Measurements from ENCODE around the gene SPTA1.
"Not testable (repeated sequence)": the region's sequence is repeated elsewhere in the genome, so short reads cannot be mapped to it uniquely, and the experiment has no call there.

Gene SPTA1

DNA sequence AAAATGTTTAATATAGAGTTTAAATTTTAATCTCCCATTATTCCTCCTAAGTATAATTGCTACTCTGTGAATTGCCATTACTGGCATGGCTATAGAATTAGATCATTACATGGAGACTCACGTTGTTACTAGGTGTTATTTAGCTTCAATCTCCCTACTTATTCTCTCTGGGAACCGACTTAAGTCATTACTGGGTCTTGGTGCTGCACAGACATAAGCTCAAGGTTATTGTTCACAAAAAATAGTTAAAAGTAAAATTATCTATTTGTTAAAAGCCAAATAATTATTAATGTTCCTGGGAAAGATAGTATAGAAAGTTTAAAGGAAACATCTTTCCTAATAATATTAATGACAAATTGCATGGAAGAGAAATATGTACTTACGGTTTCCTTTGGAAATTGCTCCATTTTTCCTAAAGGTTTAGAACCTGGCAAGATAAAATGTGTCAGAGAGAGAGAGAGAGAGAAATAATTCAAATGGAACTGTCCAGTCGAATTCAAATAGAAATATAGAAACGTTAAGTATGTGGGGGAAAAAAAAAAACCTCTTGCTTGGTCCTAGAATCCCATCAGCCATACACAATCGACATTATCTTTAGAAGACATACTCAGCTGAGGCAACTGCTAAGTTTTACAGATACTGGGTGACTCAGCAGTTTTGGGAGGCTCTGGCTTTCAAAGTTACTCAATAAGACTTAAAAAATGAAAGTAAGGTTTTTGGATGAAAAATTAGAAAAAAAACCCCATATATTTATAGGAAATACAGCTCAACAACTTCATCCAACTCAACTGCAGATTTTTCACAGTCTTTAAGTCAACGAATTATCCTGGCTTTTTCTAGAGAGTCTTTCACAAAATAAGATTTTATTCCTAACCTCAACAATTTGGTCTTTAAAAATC is at the start of gene SPTA1:
TSS of gene SPTA1 (minus strand) at position 605 of the 899 bp plus-strand sequence. CDS start at position 407, 198 bp downstream.
- DNase-seq: no peak

DNA sequence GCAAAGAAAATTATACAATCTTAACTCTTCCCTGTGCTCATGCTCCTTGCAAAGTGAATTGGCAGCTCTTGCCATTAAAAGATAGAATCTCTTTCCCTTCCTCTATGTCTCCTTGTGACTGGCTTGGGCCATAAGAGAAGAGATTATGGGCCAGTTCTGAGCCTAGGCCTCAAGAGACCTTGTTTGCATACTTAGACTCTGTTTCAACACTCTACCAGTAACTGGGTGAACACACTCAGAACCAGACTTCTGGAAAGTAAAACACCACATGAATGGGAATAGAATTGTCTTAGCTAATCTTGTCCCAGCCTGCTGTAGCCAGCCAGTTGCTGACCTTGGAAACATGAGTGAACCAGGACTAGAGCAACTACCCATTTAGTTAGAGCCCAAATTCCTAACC is 49.3 kb upstream of the SPTA1 start:
- no peak for DNase-seq

DNA sequence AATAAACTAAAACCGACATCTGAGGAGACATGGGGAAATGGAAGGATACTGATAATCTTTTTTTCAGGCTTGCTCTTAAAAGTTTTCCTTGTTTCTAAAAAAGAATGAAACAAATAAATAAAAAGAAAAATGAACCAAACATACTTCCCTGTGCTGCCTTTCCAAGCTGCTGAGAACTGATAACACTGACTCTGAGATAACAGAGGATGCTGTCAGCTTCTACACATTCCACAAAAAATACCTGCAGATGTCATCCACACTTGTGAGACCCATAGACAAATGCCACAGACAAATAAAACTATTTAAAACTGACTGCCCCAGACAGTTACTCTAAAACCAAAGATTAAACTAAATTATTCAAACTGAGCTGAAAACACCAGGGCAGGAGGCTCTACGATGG is 46.0 kb upstream of the SPTA1 start:
- no peak for DNase-seq

DNA sequence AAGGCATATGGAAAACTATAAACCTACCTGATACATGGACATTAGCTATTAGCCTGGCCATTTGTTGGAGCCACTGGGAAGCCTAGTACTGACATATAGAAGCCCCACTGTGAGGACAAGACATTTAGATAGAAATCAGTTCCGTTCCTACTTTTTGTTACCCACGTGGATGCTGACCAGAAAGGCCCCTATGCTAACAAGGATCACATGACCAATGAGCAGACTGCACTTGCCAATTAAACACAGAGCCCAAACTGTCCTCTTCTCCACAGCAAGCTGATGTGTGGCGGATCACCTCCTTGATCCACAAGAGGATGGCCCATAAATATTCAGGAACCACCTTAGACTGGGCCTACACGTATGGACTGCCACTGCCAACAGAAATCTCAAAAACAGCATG is 45.2 kb upstream of the SPTA1 start:
- DNase-seq: no peak

DNA sequence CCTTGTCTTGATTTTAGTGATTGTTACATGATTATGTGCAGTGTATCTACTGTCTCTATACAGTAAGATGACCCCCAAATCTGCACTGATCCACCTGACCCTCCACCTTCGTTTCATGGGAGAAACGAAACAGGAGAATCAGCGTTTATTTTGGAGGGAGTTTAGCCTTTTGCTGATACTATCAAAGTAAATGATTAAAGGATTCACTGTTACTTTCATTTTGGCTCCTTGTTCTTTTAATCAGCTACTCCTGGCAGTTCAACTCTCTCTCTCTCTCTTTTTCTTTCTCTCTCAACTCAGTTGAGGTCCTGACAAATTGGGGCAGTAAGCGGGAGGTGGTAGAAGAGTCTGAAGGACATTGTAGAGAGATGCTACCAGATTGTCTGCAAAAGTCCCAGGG is 43.9 kb upstream of the SPTA1 start:
- DNase-seq: no peak

DNA sequence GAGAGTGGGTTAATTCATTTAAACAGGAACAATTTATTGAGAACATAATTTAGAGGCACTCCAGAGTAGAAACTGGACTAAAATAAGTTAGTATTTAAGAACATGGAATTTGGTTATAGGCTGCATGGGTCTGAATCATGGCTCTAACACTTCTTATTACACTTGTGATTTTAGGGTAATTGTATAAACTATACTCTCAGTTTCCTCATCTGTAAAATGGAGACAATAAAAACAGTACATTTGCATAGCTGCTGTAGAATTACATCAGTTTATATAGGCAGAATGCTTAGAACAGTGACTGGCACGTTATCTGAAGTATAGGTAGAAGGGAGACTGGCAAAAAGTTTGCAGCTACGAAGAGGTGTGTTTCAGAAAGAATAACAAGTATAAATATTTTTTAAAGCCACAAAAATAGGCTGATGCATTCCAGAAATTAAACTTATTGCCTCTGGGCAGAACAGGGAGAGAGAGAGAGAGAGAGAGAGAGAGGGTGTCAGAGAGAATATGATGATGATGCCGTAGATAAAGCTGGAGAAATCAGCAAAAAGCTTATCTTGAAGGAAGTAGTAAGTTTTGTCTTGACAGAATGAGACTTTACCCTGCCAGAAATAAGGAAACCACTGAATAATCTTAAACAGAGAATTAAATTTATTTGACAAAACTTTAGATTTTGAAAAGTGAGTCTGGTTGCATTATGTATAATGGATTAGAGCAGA is 42.2 kb upstream of the SPTA1 start:
- no peak for DNase-seq

DNA sequence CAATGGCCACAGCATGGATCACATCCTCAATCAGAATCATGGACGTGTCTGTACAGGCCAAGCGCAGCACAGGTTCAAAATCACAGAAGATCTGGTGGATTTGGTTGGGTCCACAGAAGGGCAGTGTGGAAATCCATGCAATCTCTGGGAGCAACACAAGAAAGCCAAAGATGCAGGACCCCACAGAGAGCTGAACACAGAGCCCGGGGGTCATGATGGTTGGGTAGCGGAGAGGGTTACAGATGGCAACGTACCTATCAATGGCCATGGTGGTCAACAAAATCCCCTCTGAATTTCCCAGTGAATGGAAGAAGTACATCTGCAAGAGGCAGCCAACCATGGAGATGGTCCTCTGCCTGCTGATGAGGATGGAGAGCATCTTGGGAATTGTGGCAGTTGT is 37.9 kb upstream of the SPTA1 start:
- no peak for DNase-seq

DNA sequence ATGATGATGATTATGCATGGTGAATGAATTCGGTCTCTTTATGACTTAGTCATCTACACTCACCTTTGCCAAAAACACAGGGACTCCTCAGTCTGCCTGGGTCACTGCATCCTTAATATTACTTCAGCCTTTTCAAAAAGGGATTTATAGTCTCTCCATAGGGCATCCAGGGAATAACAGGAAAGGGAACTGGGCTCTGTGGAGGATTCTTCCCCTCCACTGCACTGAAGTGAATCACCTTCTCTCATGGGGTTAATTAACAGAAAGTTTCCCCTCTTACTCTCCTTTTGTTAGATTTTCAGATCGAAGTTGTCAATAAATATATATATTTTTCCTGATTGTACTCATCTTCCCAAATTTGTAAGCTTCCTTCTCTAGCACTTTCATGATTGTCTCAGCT is 34.1 kb upstream of the SPTA1 start, which contains the start of gene OR6K3:
TSS of gene OR6K3 (minus strand) at position 101 of the 400 bp plus-strand sequence. CDS start 2,605 bp downstream, outside the sequence.
- DNase-seq: no peak

DNA sequence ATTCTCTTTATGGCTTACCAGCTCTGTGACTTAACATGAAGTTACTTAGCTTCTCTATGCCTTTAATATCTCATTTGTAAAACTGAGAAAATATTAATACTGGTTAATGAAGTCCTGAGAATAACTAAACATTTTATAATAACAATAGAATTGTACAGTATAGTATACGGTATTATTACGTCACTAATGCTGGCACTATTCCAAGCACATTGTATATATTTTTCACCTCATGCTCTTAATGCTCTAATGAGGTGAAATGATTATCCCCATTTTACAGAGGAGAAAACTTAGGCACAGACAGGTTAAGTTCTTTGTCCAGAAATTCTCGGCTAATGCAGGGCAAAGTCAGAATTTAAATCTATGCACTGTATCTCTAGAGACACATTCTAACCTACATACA is 33.1 kb upstream of the SPTA1 start:
- no peak for DNase-seq

DNA sequence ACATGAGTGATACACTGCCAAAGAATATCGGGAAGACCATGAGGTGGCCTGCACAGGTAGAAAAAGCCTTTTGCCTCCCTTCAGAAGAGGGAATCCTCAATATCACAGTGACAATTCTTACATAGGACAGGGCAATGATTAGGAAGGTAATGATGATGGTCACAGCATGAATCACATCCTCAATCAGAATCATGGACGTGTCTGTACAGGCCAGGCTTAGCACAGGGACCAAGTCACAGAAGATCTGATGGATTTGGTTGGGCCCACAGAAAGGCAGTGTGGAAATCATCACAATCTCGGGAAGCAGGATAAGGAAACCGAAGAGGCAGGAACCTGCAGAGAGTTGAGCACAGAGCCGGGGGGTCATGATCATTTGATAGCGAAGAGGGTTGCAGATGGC is 30.8 kb upstream of the SPTA1 start:
- no peak for DNase-seq

DNA sequence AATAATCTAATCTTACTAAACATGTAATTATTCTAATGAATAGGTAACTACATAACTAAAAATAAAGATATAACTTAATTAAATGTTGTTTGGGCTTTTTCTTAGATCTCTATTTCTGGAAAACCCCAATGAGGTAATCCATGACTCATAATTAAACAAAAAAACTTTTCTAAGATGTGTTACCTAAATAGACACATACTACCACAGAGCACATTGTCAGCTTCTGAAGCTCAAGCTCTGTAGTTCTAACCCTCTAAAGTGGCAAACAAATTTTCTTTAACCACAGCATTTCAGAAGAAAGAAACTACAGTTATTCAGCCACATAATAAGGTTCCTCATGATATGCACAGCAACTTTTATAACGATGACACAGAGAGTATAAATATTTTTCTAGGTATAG is 29.8 kb upstream of the SPTA1 start:
- no peak for DNase-seq

DNA sequence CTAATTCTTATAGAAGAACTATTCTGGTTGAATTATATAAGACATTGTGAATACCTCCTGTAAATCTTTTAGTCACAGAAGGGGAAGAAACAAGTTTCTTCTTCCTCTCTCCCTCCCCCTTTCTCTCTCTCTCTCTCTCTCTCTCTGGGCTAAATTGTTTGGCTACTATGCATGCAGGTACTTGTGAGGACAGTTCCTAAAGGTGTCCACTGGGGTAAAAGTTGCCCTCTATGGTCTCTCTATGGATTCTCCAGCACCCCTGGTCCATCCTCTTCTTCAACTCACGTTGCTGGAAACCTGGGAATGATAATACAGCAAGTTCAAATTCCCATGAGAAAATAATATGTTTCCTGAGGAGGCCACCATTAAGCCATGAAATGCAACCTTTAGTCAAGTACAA is 28.2 kb upstream of the SPTA1 start:
- no peak for DNase-seq

DNA sequence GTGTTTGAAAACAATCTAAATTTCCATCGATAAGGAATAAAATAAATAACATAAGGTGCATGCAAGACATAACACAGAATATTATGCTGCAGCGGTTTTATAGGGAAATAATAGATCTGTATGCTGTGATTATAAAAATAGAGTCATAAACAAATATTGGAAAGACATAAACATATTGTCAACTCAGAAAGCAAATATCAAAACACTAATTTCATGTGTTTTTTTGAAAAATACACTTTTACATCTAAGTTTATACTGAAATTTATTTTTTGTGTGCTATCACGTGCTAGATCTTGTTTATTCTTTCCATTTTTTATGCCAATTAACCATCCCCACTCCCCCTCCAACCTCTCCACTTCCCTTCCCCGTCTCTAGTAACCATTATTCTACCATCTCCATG is 24.6 kb upstream of the SPTA1 start:
- DNase-seq: no peak

DNA sequence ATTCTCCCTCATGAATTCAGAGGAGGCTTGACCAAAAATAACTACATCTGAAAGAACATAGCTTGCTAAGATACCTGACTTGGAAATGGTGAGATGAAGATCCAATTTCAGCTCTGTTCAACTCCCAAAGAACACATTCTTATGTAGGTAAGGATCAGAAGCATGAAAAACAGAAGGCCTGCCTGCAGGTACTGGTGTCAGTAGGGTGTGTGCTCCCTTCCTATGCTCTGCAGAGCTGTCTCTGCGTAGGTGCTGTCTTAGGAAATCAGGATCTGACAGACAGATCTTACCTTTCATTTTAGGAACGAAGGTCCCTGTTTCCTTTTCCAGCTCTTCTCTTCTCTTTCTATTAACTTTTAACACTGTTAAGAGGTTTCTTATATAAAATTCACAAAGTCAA is 19.6 kb upstream of the SPTA1 start:
- DNase-seq: no peak

DNA sequence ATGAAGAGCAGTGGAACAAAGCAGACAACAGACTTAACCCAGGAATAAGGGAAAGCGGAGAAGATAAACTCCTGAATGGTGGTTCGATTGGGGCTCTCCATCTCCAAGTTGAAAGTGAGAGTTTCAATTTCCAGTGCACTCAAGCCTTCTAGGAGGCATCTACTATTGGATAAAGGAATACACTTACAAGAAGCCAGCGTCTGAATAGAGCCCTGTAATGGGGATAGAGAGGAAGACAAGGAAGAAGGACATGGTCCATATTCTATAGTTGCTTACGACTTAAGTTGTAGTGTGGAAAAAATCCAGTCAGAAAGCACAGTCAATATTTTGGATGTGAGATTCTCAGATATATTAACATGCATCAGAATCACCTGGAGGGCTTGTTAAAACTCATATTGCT is 14.0 kb upstream of the SPTA1 start, which contains the start of gene OR6K2:
TSS of gene OR6K2 (minus strand) at position 101 of the 400 bp plus-strand sequence. CDS start at position 101, 0 bp downstream.
- no peak for DNase-seq

DNA sequence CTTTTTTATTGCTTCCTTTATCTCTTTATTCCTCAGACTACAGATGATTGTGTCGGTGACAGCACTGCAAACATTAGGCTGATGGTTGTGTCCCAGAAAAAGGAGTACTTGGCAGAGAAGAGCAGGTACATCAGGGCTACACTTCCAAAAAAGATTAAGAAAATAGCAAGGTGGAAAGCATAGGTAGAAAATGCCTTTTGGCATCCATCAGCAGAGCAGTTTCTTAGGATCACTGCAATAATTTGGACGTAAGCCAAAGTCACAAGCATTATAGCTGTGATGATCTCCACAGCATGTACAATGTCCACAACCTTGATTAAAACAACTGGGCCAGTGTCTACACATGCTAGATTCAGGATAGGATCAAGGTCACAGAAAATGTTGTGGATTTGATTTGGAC is 8.1 kb upstream of the SPTA1 start:
- no peak for DNase-seq

DNA sequence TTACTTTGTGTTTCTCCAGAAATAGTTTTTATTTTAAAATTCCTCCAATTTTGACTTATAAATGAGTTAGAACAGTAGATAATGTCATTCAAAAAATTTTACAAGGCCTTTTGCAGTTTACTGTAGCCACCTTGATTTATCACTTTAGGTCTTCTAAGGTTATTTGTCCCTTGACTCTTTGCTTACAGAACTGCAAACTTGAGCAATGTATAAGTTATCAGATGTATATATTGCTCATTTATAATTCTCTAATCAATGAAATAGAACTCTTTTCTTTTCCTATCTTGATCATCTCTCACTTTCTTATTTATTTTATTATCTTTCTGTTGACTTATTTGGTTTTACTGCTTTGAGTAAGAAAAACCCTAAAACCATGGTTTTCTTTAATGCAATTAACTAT is 5.8 kb upstream of the SPTA1 start:
- DNase-seq: no peak

DNA sequence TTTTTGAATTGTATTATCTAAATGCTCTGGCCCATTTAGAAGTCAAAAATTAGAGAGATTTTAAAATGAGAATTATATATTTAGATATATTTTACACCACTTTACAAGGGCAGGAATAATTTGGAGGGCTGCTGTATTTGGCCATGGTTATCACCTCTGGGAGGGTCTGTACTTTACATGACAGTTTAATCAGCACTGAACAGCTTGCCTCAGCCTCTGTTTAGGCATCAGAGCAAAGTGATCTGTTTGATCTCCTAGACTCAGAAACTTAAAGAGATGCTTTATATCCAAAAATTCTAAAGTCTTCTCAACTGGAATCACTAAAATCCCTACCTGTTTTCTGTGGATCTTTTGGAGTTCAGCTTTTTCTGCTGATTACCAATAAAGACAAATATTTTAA is 5.4 kb upstream of the SPTA1 start:
- no peak for DNase-seq

DNA sequence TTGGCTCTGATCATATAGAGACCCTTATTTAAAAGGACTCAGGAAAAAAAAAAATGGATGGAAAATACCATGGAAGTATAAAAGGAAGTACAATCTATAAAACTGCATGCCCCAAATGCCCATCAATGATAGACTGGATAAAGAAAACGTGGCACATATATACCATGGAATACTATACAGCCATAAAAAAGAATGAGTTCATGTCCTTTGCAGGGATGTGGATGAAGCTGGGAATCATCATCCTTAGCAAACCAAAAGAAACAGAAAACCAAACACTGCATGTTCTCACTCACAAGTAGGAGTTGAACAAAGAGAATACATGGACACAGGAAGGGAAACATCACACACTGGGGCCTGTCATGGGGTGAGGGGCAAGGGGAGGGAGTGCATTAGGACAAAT is 4.6 kb upstream of the SPTA1 start:
- DNase-seq: not testable (repeated sequence)

DNA sequence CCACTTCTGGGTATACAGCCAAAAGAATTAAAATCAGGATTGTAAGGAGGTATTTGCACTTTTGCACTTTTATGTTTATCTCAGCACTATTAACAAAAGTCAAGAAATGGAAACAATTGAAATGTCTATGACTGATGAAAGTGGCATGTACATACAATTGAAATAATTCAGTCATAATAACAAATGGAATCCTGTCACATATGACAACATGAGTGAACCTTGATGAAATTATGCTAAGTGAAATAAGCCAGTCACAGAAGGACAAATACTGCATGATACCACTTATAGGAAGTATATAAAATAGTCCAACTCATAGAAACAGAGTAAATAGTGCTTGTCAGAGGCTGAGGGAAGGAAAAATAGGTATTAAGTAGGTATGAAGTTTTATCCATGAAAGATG is 3.4 kb upstream of the SPTA1 start:
- DNase-seq: no peak

DNA sequence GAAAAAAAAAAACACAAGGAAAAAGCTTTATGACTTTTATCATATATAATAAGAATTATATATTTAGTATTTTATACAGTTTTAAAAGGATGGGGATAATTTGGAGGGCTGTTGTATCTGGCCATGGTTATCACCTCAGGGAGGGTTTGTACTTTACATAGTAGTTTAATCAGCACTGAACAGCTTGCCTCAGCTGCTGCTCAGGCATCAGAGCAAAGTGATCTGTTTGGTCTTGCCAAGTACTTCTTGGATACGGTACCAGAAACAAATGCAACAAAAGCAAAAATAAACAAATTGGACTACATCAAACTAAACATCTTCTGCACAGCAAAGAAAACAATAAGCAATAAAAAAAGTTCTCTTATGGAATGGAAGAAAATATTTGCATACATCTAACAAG is 2.6 kb upstream of the SPTA1 start:
- no peak for DNase-seq

DNA sequence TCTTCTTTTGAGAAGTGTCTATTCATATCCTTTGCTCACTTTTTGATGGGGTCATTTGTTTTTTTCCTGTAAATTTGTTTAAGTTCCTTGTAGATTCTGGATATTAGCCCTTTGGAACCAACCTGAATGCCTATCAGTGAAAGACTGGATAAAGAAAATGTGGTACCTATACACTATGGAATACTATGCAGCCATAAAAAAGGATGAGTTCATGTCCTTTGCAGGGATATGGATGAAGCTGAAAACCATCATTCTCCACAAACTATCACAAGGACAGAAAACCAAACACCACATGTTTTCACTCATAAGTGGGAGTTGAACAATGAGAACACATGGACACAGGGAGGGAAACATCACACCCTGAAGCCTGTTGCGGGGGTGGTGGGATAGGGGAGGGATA is 1.8 kb upstream of the SPTA1 start:
- DNase-seq: not testable (repeated sequence)

DNA sequence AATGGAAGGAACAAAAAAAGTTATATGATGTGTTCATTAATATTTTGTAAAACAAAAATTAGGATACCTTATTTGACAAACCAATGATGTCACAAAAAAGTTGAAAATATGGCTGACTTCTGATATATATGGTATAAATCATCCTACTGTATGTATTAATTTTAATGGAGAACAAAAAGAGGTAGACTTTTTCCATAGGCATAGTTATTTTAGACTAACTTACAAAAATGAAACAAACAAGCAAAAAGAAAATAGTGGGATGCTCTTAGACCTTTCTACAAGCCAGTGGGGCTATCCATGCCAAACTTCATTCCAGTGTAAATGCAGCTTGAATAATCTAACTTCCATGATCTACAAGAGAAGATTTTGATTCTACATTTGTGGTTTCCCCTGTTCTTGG is 522 bp upstream of the SPTA1 start:
- DNase-seq: no peak

DNA sequence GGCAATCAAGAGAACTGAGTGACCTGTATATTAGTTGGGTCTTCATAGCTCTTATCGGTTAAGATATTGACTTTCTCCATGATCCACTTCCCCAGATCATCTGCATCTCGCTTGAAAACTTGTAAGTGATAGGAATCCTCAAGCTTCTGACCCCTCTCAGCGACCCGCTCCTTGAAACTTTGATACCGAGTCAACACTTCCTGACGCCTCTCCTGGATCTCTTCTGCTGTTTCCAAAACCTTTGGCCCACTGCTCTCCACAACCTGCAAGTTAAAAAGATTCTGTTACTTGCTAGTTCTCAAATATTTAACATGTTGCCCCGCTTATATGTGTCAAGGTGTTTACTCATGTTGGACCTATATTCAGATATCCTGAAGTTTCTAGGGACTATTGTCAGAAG is 1.4 kb downstream of the SPTA1 start:
- DNase-seq: no peak
